ENCODE data around the gene NRXN3. TPM values are rescaled to one million over a fixed set of nuclear protein-coding genes. Genes with fewer than 3 reads are reported as not detected.

The NRXN3 gene
- polyA plus RNA-seq, 1 donor from 2014 or later: 110 TPM

- Histone ChIP-seq H3K4me3 (ENCODE audit: low read length) (no peak overlapping the region), H3K9me3 (ENCODE audit: low read length) (peaks cover 4% of the 10 kb centered on the region), H3K9ac (ENCODE audit: low read length) (no peak overlapping the region), H4K20me1 (ENCODE audit: insufficient read depth) (no peaks in the 10 kb centered on the region), H3K79me2 (replicated peaks; ENCODE audit: insufficient read depth, low read length) (no peaks in the 10 kb centered on the region), H3K27me3 (ENCODE audit: insufficient read depth, low read depth, low read length) (no peaks in the 10 kb centered on the region), H3K4me2 (ENCODE audit: low read length) (no peak overlapping the region), H2AFZ (ENCODE audit: low read depth, low read length) (no peak overlapping the region), H3K9me2 (ENCODE audit: insufficient read depth, low read length) (no peaks in the 10 kb centered on the region), H3K27ac (ENCODE audit: low read length) (no peak overlapping the region), H3K36me3 (ENCODE audit: insufficient read depth, low read length) (no peaks in the 10 kb centered on the region), H3F3A (ENCODE audit: insufficient read depth, low read length, poor library complexity, severe bottlenecking) (no peaks in the 10 kb centered on the region)
- TF ChIP-seq REST (IDR thresholded peaks at IDR 0.05; ENCODE audit: borderline replicate concordance) (no peak), SMC3 (conservative IDR thresholded peaks at IDR 0.05; ENCODE audit: poor library complexity) (no peak), EZH2 (IDR thresholded peaks at IDR 0.05; ENCODE audit: borderline replicate concordance, insufficient read depth, low read length, poor library complexity, severe bottlenecking) (no peak), EP300 (conservative IDR thresholded peaks at IDR 0.05; ENCODE audit: poor library complexity, severe bottlenecking) (no peak), CTCF (IDR thresholded peaks at IDR 0.05; ENCODE audit: poor library complexity, severe bottlenecking) (no peak), MXI1 (conservative IDR thresholded peaks at IDR 0.05; ENCODE audit: poor library complexity, severe bottlenecking) (no peak), POLR2AphosphoS5 (IDR thresholded peaks at IDR 0.05) (no peak), RAD21 (conservative IDR thresholded peaks at IDR 0.05) (no peak), TAF1 (IDR thresholded peaks at IDR 0.05; ENCODE audit: low read depth) (no peak)
Observed at GRCh38 chr14:79786522-79786921, 1616.3 kb downstream of the NRXN3 start.

- no peak overlapping the region for H3K4me2 ChIP-seq (ENCODE audit: low read length)
- H3K27ac ChIP-seq (ENCODE audit: low read length): no peak overlapping the region
- no peaks in the 10 kb centered on the region for H3K9me2 ChIP-seq (ENCODE audit: insufficient read depth, low read length)
- H3F3A ChIP-seq (ENCODE audit: insufficient read depth, low read length, poor library complexity, severe bottlenecking): no peaks in the 10 kb centered on the region
- peaks cover 4% of the 10 kb centered on the region for H3K9me3 ChIP-seq (ENCODE audit: low read length)
- no peak overlapping the region for H2AFZ ChIP-seq (ENCODE audit: low read depth, low read length)
- no peaks in the 10 kb centered on the region for H3K27me3 ChIP-seq (ENCODE audit: insufficient read depth, low read depth, low read length)
- no peak overlapping the region for H3K9ac ChIP-seq (ENCODE audit: low read length)
- H3K79me2 ChIP-seq (replicated peaks; ENCODE audit: insufficient read depth, low read length): no peaks in the 10 kb centered on the region
- no peak overlapping the region for H3K4me3 ChIP-seq (ENCODE audit: low read length)
- TF ChIP-seq SMC3 (conservative IDR thresholded peaks at IDR 0.05; ENCODE audit: poor library complexity) (no peak), MXI1 (conservative IDR thresholded peaks at IDR 0.05; ENCODE audit: poor library complexity, severe bottlenecking) (no peak), RAD21 (conservative IDR thresholded peaks at IDR 0.05) (no peak), EZH2 (IDR thresholded peaks at IDR 0.05; ENCODE audit: borderline replicate concordance, insufficient read depth, low read length, poor library complexity, severe bottlenecking) (no peak), REST (IDR thresholded peaks at IDR 0.05; ENCODE audit: borderline replicate concordance) (no peak), CTCF (IDR thresholded peaks at IDR 0.05; ENCODE audit: poor library complexity, severe bottlenecking) (no peak), EP300 (conservative IDR thresholded peaks at IDR 0.05; ENCODE audit: poor library complexity, severe bottlenecking) (no peak), TAF1 (IDR thresholded peaks at IDR 0.05; ENCODE audit: low read depth) (no peak), POLR2AphosphoS5 (IDR thresholded peaks at IDR 0.05) (no peak)
- no peaks in the 10 kb centered on the region for H4K20me1 ChIP-seq (ENCODE audit: insufficient read depth)
- no peaks in the 10 kb centered on the region for H3K36me3 ChIP-seq (ENCODE audit: insufficient read depth, low read length)
Observed at GRCh38 chr14:79788346-79788745, 1618.2 kb downstream of the NRXN3 start.
